ENCODE measurements around the gene DNAJC8.

- TF ChIP-seq POLR2AphosphoS5 (IDR thresholded peaks at IDR 0.05; ENCODE audit: low read depth, low read length) (peak; percentile 81), POLR2A (IDR thresholded peaks at IDR 0.05; ENCODE audit: low read depth, low read length) (peak; percentile 91), TAF1 (IDR thresholded peaks at IDR 0.05; ENCODE audit: low read depth, low read length) (peak; percentile 97), SPI1 (IDR thresholded peaks at IDR 0.05; ENCODE audit: low read depth, low read length) (no peak)
Observed at GRCh38 chr1:28232558-28233263, at the start of gene DNAJC8.

Measured in GM12891 (cell line).